GM19025 (cell line): ENCODE data around the gene DNM3.

Experiments used
- ATAC-seq: cut with Tn5 transposase; IDR thresholded peaks from one replicate; pipeline ENCODE4 v1.9.1; 2021; ENCODE audit warnings: mild to moderate bottlenecking, low read depth, moderate library complexity; ENCODE audit not compliant: unreplicated experiment

DNM3 gene

DNA sequence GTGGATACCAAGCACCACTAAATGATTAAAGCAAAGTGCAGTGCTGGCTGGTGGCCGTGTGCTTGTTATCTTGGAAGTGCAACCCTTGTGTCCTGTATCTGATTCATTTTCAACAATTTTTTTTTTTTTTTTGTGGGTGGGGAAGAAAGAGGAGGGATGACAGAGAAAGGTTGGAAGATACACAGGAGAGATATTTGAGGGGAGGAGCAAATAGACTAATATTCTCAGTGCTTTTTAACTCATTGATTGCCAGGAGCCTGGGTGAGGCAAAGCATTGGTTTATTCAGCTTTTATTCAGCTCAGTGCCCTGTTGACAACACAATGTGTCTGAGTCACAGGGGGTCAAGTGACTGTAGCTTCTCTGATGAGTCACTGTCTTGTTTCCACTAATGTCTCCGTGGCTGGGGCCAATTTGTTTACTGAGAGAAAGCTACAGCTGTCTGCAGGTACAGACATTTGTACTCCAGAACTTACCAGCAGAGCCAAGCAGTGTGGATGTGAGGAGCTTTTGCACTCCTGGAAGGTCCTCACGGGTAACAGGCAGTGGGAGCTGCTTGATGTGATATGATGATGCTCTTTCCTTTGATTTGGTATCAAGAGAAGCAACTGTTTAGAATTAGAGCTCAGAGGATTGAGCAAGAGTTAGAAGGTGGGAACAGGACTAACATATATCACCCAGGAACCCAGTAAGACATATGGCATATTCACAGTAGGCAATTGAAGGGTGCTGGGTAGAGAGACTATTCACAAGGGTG is 23.6 kb upstream of the DNM3 start:
- no peak for ATAC-seq

DNA sequence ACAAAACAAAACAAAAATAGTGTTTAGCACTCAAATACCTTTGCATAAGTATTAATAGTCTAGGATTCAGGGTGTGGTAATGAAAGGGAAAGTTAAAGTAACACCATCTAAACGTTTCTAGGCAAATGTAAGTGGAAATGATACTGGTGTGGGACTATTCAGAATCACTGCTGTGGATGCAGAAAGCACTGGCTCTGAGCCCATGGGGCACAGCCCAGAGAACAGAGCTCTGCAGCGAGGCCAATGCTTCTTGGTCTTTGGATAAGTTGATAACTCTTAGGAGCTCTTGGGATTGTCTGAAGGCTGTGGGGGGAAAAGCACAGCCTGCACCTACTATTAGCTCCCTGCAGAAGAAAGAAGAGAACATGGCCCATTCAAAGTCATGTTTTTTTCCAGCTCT is 21.4 kb upstream of the DNM3 start:
- ATAC-seq = no peak

DNA sequence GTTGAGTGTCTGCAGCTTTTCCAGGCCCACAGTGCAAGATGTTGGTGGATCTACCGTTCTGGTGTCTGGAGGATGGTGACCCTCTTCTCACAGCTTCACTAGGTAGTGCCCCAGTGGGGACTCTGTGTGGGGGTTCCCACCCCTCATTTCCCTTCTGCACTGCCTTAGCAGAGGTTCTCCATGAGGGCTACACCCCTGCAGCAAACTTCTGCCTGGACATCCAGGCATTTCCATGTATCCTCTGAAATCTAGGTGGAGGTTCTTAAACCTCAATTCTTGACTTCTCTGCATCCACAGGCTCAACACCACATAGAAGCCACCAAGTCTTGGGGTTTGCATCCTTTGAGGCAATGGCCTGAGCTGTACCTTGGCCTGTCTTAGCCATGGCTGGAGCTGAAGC is 14.3 kb upstream of the DNM3 start:
- no peak for ATAC-seq

DNA sequence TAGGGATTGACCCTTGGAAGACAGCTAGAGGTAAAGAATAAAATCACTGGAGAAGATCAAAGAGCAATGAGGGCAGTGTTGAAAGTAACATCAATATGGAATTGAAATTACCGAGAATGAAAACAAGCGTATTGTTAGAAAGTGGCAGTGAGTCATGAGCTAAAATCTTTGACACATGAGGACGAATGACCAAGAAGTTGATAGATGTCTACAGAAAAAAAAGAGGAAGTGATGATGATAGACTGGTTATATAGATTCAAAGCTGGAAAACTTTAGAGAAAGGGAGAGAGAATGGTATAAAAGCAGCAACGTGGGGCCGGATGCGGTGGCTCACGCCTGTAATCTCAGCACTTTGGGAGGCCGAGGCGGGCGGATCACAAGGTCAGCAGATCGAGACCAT is 12.5 kb upstream of the DNM3 start:
- ATAC-seq = no peak

DNA sequence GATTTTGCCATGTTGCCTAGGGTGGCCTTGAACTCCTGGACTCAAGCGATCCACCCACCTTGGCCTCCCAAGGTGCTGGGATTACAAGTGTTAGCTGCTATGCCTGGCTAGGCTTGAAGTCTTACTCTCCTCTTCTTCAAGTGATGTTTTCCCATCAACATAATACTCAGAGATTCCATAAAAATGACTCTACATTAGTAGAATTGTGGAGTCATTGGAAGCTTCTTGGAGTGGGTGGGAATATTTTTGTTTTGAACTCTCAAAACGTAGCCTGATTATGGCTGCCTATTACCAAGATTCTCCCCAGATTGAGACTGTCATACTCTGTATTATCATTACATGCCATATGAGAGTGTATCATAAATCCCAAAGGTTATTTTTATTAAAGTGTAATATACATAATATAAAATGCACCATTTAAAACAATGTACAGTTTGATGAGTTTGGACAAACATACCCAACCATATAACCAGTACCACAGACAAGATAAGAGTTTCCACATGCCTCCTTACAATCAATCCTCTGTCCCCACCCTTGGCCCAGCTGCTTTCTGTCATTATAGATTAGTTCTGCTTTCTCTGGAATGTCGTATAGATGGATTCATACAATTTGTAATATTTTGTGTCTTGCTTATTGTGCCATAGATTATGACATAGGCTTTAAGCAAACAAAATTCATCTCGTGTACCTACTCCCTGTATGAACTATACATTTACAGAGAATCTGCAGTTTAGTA is 8.0 kb upstream of the DNM3 start:
- no peak for ATAC-seq

DNA sequence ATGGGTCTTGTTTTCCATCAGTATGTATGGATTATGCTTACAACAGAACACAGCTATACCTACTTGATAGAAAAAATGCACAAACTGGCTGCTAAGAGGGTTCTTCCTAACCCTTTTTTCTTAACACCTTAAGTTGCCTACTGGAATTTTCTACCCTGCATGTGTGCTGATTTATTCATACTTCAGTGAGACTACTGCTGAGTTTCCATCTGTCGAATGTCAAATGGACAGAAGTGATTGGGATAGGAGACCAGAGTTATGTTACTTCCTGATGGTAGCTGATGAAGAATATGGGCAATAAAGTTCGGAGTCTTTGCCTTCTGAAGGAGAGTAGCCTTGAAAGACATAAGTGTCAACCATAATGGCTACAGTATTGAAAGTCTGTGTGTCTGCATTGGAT is 6.5 kb upstream of the DNM3 start:
- ATAC-seq = no peak

DNA sequence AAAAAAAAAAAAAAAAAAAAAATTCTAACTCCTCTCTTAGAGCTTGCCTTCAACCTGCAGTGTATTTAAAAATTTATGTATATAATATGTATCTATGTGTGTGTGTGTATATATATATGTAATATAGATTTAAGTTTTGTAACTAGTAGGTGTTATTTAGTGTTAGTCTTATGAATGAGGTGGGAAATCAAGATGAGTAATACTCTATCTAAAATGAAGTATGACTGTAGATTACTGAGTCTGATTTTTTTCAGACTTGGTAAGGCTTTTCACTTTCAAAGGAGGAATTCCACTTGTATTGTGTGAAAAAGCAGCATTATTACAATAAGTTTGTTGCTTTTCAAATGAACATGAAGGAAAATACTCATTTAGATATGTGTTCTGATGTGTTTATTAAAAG is 5.4 kb upstream of the DNM3 start:
- ATAC-seq = no peak

DNA sequence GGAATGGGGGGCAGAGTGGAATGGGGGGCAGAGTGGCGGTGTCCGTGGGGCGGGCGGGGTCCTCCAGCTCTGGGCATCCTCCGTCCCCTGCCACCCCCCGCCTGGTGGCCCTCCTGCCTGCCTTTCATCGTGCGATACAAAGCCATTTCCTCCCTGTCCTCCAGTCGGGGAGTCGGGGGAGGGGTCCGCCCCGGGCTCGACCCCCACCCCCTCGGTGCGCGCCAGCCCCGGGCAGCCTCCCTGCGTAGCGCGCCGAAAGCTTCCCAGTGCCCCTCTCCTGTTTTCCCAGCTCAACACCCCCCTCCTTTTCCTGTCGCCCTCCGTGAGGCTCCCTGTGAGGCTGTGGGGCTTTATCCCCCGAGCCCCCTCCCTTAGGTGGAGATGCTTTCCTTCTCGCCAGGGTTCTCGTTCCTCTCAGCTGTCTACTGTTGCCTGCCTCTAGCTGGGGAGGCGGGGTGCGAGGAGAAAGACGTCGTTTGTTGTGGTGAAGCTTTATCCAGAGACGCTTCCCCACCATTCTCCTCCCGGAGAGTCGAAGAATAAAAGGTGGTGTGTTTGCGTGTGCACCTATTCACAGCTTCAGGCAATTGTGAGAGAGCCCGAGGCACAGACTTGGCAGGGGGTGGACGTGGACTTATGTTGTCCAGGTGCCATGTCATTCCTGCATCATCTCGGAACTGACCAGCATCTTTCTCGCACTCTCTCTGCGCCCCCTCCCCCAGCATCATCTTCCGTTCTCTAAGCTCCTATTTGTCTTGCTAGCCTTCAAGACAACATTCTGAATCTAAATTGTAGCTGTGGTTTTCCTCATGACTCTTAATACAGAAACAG is 848 bp downstream of the DNM3 start:
- ATAC-seq = no peak

DNA sequence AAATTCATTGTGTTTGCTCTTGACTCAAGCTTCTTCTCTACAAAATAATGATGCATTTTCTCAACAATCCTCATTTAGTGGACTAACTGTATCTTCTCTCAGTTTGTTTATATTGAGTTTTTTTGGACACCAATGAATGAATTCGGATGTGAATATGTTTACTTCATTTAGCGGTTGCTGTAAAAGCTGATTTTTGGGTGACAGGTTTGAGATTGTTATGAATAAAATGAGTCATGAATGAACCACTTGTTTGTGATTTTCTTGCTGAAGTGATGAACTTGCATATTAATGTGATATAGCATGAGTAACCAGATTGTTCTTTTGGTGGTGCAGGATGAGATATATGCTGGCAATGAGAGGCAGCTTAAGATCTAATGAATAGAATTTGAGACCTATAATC is 3.1 kb downstream of the DNM3 start:
- no peak for ATAC-seq

DNA sequence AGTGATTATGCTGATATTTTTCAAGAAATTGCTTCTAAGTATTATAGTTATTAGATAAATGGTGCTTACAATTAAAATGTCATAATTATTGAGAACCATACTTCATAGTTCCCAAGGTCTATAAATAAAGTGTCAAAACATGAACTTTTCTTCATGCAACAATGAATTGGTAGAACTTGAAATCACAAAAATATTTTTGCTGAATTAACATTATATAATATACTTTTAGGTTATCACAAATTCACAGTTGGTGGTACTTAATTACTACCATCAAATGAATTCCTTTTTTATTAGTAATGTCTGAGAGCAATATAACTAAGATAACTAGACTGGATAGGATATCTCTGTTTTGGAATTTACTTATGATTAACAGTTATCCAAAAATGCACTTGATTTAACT is 4.7 kb downstream of the DNM3 start:
- no peak for ATAC-seq

DNA sequence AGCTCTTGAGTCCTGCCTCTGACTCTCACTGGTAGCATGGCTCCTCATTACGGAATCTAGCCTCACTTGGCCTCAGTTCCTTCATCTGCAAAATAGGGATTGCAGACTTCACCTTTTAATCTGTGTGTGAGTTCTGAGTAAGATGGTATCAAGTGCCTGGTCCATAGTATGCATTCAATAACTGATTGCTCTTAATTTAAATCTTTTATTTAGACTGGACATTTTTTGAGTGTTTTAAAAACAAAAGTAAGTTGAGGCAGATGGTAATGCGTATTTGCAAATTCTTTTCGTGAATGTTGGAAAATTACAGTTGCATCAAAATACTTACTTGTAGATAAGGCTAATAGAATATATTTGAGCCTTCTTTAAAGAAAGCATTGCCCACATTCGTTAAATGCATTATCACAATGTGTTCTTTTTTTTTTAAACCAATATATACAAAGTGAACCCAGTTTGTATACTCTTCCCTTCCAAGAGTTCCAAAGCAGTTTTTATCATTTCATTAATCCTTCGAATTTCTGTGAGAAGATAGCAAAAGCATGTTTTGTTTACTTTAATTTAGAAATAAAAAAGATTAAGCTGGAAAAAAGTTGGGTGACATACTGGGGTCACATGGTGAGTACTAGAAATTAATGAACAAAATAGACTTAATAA is 8.1 kb downstream of the DNM3 start:
- ATAC-seq = no peak

DNA sequence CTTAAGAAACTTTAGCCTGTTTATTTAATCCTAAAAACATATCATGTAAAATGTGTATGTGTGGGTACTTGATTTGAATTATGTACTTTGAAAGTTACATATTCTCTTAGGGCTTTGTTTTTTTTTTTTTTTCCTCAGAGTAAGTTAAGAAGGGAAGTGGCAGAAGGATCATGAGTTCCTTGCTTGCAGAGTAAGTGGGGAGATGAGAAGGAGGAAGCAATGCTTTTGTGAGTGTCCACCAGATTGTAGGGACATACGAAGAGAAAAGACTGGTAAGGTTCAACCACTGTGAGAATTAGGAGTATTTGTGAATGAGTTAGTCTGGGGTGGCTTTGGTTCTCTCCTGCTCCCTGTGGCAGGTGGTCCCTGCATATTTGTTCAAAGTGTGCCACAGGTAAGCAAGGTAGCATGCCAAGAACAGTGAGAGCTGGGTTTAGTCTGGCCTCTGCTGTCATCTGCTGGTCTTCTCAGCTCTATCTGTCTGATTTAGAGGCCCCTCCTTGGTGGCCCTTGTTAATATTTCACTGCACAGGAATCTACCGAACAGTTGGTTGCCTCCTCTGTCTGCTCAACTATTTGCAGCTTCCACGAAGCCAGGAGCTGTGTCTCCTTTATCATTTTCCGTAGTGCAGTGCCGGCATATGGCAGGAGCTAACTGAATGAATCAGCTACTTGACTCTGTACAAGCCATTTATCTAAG is 9.5 kb downstream of the DNM3 start:
- no peak for ATAC-seq

DNA sequence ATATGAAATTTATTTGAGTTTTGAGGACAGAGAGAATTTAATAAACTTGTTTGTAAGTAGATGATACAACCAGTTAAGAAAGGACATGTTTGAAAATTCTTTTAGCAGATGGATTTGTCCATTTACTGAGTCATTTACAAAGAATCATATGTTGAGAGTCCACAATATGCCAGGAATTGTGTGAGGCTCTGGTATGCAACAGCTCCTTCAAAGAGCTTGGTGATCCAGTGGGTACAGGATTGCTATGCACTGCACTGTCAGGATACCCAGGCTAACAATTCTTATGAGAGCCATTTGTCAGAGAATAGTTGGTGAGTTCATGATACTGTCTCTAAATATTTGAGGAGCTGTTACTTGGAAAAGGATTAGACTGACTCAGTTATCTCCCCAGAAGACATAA is 11.0 kb downstream of the DNM3 start:
- ATAC-seq = no peak

DNA sequence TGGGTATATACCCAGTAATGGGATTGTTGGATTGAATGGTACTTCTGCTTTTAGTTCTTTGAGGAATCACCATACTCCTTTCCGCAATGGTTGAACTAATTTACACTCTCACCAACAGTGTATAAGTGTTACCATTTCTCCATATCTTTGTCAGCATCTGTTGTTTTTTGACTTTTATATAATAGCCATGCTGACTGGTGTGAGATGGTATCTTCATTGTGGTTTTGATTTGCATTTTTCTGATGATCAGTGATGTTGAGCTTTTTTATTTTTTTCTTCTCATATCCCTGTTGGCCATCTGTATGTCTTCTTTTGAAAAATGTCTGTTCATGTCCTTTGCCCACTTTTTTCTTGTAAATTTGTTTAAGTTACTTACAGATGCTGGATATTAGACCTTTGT is 14.1 kb downstream of the DNM3 start:
- no peak for ATAC-seq

DNA sequence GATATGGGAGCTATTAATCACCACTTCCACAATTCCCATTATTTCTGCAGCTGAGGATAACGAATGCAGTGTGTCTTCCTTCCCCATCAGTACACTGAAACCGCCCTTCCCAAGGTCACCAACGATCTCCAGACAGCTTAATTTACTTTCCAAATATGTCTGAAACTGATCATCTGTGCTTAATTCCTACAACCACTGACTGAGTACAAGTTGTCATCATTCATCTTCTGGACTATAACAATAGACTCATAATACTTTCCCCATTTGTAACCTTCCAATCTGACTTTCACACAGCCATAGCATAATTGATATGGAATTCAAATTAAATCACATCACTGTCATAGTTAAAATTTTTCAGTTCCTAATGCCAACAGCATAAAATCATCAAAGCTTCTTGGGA is 17.4 kb downstream of the DNM3 start:
- ATAC-seq = no peak

DNA sequence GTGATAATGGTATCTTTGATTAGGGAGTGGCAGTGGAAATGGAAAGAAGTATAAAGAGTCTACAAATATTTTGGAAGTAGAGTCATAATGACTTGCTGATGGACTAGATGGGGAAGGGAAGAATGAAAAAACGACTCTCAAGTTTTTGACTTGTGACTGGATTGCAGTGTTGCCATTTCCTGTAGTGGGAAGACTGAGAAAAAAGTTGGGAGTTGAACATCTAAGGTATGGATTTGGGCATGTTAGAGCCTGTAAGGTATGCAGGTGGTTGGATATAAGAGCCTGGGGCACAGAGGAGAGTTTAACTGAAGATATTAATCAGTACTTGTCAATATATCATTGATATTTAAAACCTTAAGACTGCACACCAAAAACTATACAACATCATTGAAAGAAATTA is 19.4 kb downstream of the DNM3 start:
- no peak for ATAC-seq

DNA sequence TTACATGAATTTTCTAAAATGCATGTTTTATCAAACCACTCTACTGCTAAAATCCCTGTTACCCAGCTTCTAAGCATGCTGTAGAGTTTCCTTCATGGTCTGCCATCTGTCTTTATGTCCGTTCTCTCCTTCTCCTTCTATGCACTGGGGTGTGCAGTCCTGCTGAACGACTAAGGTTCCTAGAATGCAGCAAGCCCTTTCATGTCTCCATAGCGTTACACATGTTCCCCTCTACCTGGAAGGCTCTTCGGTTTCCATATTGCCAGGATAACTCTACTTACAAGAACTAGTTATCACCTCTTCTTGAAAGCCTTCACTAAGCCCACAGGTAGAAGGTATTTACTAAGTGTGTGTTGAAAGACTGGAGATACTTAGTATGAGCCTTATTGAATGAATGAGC is 22.2 kb downstream of the DNM3 start:
- ATAC-seq = no peak

DNA sequence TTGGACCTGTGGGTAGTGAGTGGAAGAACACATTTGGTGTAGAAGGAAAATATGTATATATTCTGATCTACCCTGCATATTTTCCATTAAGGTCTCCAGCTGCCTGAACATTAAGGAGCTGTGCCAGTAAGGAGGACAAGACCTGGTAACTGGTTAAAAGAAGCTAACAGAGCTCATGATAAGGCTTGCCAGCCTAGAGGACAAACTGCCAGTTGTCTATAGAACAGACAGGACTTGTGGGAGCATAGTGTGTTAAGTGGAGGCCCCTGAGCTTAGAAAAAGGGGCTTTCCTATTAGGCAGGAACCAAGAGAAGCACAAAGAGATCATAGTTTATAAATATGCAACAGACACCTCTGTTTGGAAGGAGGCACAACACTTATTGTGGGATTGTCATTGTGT is 23.0 kb downstream of the DNM3 start:
- ATAC-seq = no peak

DNA sequence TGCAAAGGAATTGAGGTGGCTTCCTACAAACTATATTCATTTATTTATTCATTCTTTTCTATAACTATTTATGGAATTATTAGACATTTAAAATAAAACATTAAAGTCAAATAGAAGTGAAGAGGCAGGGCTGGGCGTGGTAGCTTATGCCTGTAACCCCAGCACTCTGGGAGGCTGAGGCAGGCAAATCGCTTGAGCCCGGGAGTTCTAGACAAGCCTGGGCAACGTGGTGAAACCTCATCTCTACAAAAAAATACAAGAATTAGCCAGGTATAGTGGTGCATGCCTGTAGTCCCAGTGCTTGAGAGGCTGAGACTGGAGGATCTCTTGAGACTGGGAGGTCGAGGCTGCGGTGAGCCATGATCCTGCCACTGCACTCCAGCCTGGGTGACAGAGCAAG is 23.8 kb downstream of the DNM3 start:
- no peak for ATAC-seq

DNA sequence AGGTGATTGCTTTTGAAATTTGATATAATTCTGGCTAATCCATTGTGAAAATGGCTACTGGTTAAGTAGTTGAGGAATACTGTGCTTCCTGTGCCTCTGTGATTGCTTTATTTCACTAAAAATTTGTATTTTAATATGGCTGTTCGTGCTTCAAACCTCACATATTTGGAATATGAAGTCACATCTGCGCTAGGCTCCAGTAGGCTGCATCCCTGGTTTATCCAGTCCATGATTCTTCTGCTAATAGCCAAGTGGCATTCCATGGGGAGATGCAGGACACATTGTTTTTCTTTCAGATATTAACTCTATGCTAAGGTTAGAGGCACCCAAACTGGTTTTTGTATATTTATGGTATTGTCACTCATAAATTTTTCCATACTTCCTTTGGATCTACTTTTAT is 25.9 kb downstream of the DNM3 start:
- no peak for ATAC-seq
